H1 (cell line): ENCODE data around the gene NUBP1. TPM values are rescaled to one million over a fixed set of nuclear protein-coding genes. Genes with fewer than 3 reads are reported as not detected.

Source experiments
- CTCF ChIA-PET: fragments of 300-600 bp; sonication (Branson Sonifier 250); formaldehyde crosslinking; loops from one replicate; lab custom pipeline; 2021; ENCODE audit not compliant: partially characterized antibody; lab: Charles Lee
- POLR2A ChIA-PET: fragments of 300-600 bp; sonication (Branson Sonifier 250); formaldehyde crosslinking; loops from one replicate; lab custom pipeline; 2021; ENCODE audit warnings: inconsistent platforms; ENCODE audit not compliant: partially characterized antibody; lab: Charles Lee
- DNase-seq, 2 experiments: peaks; one replicate each; pipeline versions ENCODE4 v3.0.0 to v3.0.0-alpha.2; 2010 to 2022; ENCODE audit warnings: low spot score in 2 of 2, low read depth in 1 of 2, mixed read lengths in 1 of 2
- FAIRE-seq: peaks from 2 replicates; lab custom pipeline; 2011; peaks lifted over from hg19 to GRCh38; lab: Jason Lieb, UNC
- H2AFZ ChIP-seq: 2 replicates; pipeline ENCODE4 v1.8.1; 2012; ENCODE audit warnings: low read length, inconsistent platforms
- H2AK5ac ChIP-seq: 2 replicates; pipeline ENCODE4 v1.6.1; 2013; ENCODE audit warnings: low read depth, low read length
- H2BK120ac ChIP-seq: replicated peaks from 2 replicates; pipeline ENCODE3; 2013; ENCODE audit warnings: low read depth, low read length, inconsistent platforms
- H2BK12ac ChIP-seq: 2 replicates; pipeline ENCODE4 v1.6.1; 2013; ENCODE audit warnings: low read depth, low read length
- H2BK15ac ChIP-seq: 2 replicates; pipeline ENCODE4 v1.6.1; 2013; ENCODE audit warnings: low read length
- H2BK20ac ChIP-seq: 2 replicates; pipeline ENCODE4 v1.6.1; 2013; ENCODE audit warnings: low read length
- H2BK5ac ChIP-seq: 2 replicates; pipeline ENCODE4 v1.6.1; 2013; ENCODE audit warnings: low read depth, low read length
- H3K14ac ChIP-seq: 2 replicates; pipeline ENCODE4 v1.6.1; 2013; ENCODE audit warnings: inconsistent platforms; ENCODE audit not compliant: insufficient read length
- H3K18ac ChIP-seq: 2 replicates; pipeline ENCODE4 v1.6.1; 2013; ENCODE audit warnings: low read length; ENCODE audit errors: extremely low read depth
- H3K23ac ChIP-seq: 2 replicates; pipeline ENCODE4 v1.6.1; 2013; ENCODE audit warnings: inconsistent platforms; ENCODE audit not compliant: insufficient read length
- H3K23me2 ChIP-seq: 2 replicates; pipeline ENCODE4 v1.6.1; 2013; ENCODE audit warnings: low read depth, low read length
- H3K27ac ChIP-seq: 2 replicates; pipeline ENCODE4 v1.6.1; 2011; ENCODE audit warnings: low read depth, low read length, inconsistent platforms
- H3K27me3 ChIP-seq, 4 experiments: replicated peaks in 1 of 4; 1 replicate in 1 of 4; 2 replicates in 3 of 4; pipeline versions ENCODE4 v1.6.1 to v1.8.1; 2011 to 2013; ENCODE audit warnings: low read length in 3 of 4, mild to moderate bottlenecking in 3 of 4, inconsistent platforms in 2 of 4, mixed read lengths in 2 of 4, moderate library complexity in 1 of 4; ENCODE audit not compliant: control insufficient read depth in 3 of 4, insufficient read depth in 3 of 4; ENCODE audit errors: extremely low read depth in 1 of 4
- H3K36me3 ChIP-seq, 4 experiments: 2 replicates each; pipeline versions ENCODE4 v1.6.1 to v1.8.1; 2011 to 2013; ENCODE audit warnings: mild to moderate bottlenecking in 4 of 4, low read length in 3 of 4, moderate library complexity in 2 of 4, control low read depth in 1 of 4, inconsistent platforms in 1 of 4; ENCODE audit not compliant: insufficient read depth in 4 of 4, control insufficient read depth in 2 of 4
- H3K4ac ChIP-seq: replicated peaks from 2 replicates; pipeline ENCODE3; 2013; ENCODE audit warnings: low read length, low read depth, mixed read lengths, inconsistent platforms; ENCODE audit not compliant: insufficient read length
- H3K4me1 ChIP-seq, 4 experiments: replicated peaks in 1 of 4; 1 replicate in 1 of 4; 2 replicates in 3 of 4; pipeline versions ENCODE4 v1.6.1 to v1.8.1; 2011 to 2013; ENCODE audit warnings: low read length in 3 of 4, inconsistent platforms in 2 of 4, mixed read lengths in 1 of 4; ENCODE audit not compliant: insufficient read depth in 4 of 4, control insufficient read depth in 3 of 4
- H3K4me2 ChIP-seq, 2 experiments: 2 replicates each; pipeline versions ENCODE4 v1.6.1 to v1.8.1; 2011 to 2013; ENCODE audit warnings: low read depth in 2 of 2, low read length in 2 of 2, control low read depth in 1 of 2, inconsistent platforms in 1 of 2, mild to moderate bottlenecking in 1 of 2; ENCODE audit not compliant: insufficient read depth in 1 of 2
- H3K4me3 ChIP-seq, 4 experiments: fragments of 200-600, 300-600 bp in 1 of 4; sonication (generic), shearing (Covaris generic), sonication (Bioruptor Twin) in 1 of 4; 2 replicates each; pipeline versions ENCODE4 v1.5.1 to v1.8.1; 2011 to 2016; ENCODE audit warnings: low read length in 4 of 4, low read depth in 3 of 4, control low read depth in 2 of 4, inconsistent platforms in 2 of 4, mild to moderate bottlenecking in 2 of 4, mixed read lengths in 1 of 4, moderate library complexity in 1 of 4; ENCODE audit not compliant: insufficient read depth in 2 of 4; ENCODE audit errors: extremely low read depth in 1 of 4
- H3K56ac ChIP-seq: replicated peaks from 2 replicates; pipeline ENCODE3; 2013; ENCODE audit warnings: low read depth, mild to moderate bottlenecking, mixed read lengths, low read length, inconsistent platforms; ENCODE audit not compliant: insufficient read length
- H3K79me1 ChIP-seq: 2 replicates; pipeline ENCODE4 v1.6.1; 2013; ENCODE audit warnings: low read depth, low read length, control low read depth
- H3K79me2 ChIP-seq, 2 experiments: 2 replicates each; pipeline versions ENCODE4 v1.6.1 to v1.8.1; 2012 to 2013; ENCODE audit warnings: low read length in 2 of 2, mild to moderate bottlenecking in 2 of 2, inconsistent platforms in 1 of 2; ENCODE audit not compliant: insufficient read depth in 2 of 2, control insufficient read depth in 1 of 2
- H3K9ac ChIP-seq, 4 experiments: replicated peaks in 1 of 4; 1 replicate in 1 of 4; 2 replicates in 3 of 4; pipeline versions ENCODE4 v1.6.1 to v1.8.1; 2011 to 2013; ENCODE audit warnings: low read depth in 3 of 4, low read length in 3 of 4, control low read depth in 2 of 4, mild to moderate bottlenecking in 2 of 4, moderate library complexity in 2 of 4, inconsistent platforms in 1 of 4; ENCODE audit errors: extremely low read depth in 1 of 4
- H3K9me3 ChIP-seq, 2 experiments: 2 replicates each; pipeline versions ENCODE4 v1.6.1 to v1.8.1; 2012 to 2013; ENCODE audit warnings: mild to moderate bottlenecking in 2 of 2, moderate library complexity in 2 of 2, control low read depth in 1 of 2, inconsistent platforms in 1 of 2, low read depth in 1 of 2, low read length in 1 of 2, mixed read lengths in 1 of 2; ENCODE audit not compliant: insufficient read depth in 2 of 2
- H4K20me1 ChIP-seq, 2 experiments: replicated peaks in 1 of 2; 2 replicates each; pipeline versions ENCODE3 to v1.8.1; 2011 to 2013; ENCODE audit warnings: inconsistent platforms in 2 of 2, low read length in 2 of 2, mild to moderate bottlenecking in 1 of 2; ENCODE audit not compliant: insufficient read depth in 2 of 2, control insufficient read depth in 1 of 2
- H4K5ac ChIP-seq: 2 replicates; pipeline ENCODE4 v1.6.1; 2013; ENCODE audit warnings: low read length, low read depth, mixed read lengths, inconsistent platforms; ENCODE audit not compliant: insufficient read length
- H4K8ac ChIP-seq: 2 replicates; pipeline ENCODE4 v1.8.0; 2013; ENCODE audit warnings: mild to moderate bottlenecking, moderate library complexity, low read length, inconsistent platforms; ENCODE audit not compliant: insufficient read depth; ENCODE audit errors: extremely low read depth
- H4K91ac ChIP-seq: replicated peaks from 2 replicates; pipeline ENCODE3; 2013; ENCODE audit warnings: low read length, mixed read lengths, inconsistent platforms; ENCODE audit not compliant: insufficient read length
- CHD1 ChIP-seq: IDR thresholded peaks from 2 replicates; pipeline ENCODE4 v1.6.1; 2012; ENCODE audit warnings: low read depth, low read length, improper control_type of control experiment
- GABPA ChIP-seq: IDR thresholded peaks from 2 replicates; pipeline ENCODE4 v1.6.1; 2011; ENCODE audit warnings: mild to moderate bottlenecking, low read length, moderate library complexity, borderline replicate concordance; ENCODE audit not compliant: insufficient read depth
- HDAC2 ChIP-seq, 2 experiments: fragments of 300-600 bp in 1 of 2; sonication (generic) in 1 of 2; IDR thresholded peaks; 2 replicates each; pipeline ENCODE4 v1.6.1; 2011 to 2012; ENCODE audit warnings: low read depth in 2 of 2, low read length in 2 of 2, mild to moderate bottlenecking in 2 of 2, moderate library complexity in 2 of 2, borderline replicate concordance in 1 of 2, inconsistent platforms in 1 of 2
- KDM4A ChIP-seq: IDR thresholded peaks from one replicate; pipeline ENCODE4 v1.7.1; 2012; ENCODE audit warnings: low read depth, mild to moderate bottlenecking, moderate library complexity, low read length, inconsistent platforms; ENCODE audit not compliant: severe bottlenecking
- POLR2A ChIP-seq, 2 experiments: IDR thresholded peaks; 1 replicate in 1 of 2; 2 replicates in 1 of 2; pipeline ENCODE4 v1.6.1; 2011; ENCODE audit warnings: low read depth in 2 of 2, low read length in 2 of 2, mild to moderate bottlenecking in 2 of 2; ENCODE audit errors: control extremely low read depth in 1 of 2
- RBBP5 ChIP-seq: IDR thresholded peaks from 2 replicates; pipeline ENCODE4 v1.7.1; 2012; ENCODE audit warnings: low read depth, mild to moderate bottlenecking, inconsistent platforms, low read length, moderate library complexity, borderline replicate concordance
- YY1 ChIP-seq: IDR thresholded peaks from 2 replicates; pipeline ENCODE4 v1.6.1; 2011; ENCODE audit warnings: low read depth, mild to moderate bottlenecking, low read length
- WGBS, 2 experiments: shearing (Covaris generic) in 1 of 2; methylation state at CpG; one replicate each; pipeline versions ENCODE4 v1.1.6 to v1.1.7; 2013 to 2015; ENCODE audit warnings: low lambda C conversion rate in 2 of 2, mixed read lengths in 2 of 2, inconsistent platforms in 1 of 2, low coverage in 1 of 2, missing lambda C conversion rate in 1 of 2; ENCODE audit not compliant: insufficient replicate concordance in 2 of 2, insufficient coverage in 1 of 2, insufficient read length in 1 of 2; ENCODE audit errors: extremely low coverage in 1 of 2, missing lambda C conversion rate in 1 of 2; 5-methylcytosine and 5-hydroxymethylcytosine counted together
- polyA plus RNA-seq, 7 experiments: library from polyadenylated mRNA; depleted of rRNA in 3 of 7; stranded (reverse) in 5 of 7; unstranded in 2 of 7; fragments of >200 nt in 5 of 7; fragments of 200-250 nt in 2 of 7; gene quantifications; 1 replicate in 5 of 7; 2 replicates in 1 of 7; 4 replicates in 1 of 7; pipeline versions ENCODE4 v1.2.1 to v1.2.3, GENCODE V29; 2011 to 2013; ENCODE audit warnings: missing spikeins in 2 of 7, mixed read lengths in 2 of 7
- total RNA-seq: library from RNA; stranded (reverse); fragmentation: NEBNext Ultra II Directional; extraction: Animal tissue kit (Norgen Biotek cat#: 25700); gene quantifications from 2 replicates; pipeline ENCODE4 v1.2.1, GENCODE V29; 2021

Gene NUBP1
- total and polyA plus RNA-seq, 2 of the 8 experiments (the other 6 are each of a cell fraction or from before 2014, with no cell fraction given): 28.2 to 32.2 TPM

GRCh38 chr16:10762336-10763016 is 18.8 kb downstream of the NUBP1 start:
- Histone ChIP-seq H4K5ac (no peak overlapping the region), H3K4ac (no peak overlapping the region), H3K14ac (no peak overlapping the region), H3K79me1 (no peaks in the 10 kb centered on the region), H3K9ac (no peak overlapping the region), H4K91ac (no peak overlapping the region), H2AK5ac (no peak overlapping the region), H3K56ac (no peak overlapping the region), H2BK5ac (no peak overlapping the region), H3K4me3 (no peak overlapping the region), H3K18ac (no peak overlapping the region), H3K4me1 (no peaks in the 10 kb centered on the region), H4K20me1 (no peaks in the 10 kb centered on the region), H3K27me3 (no peaks in the 10 kb centered on the region), H3K4me2 (no peak overlapping the region)
- FAIRE-seq: no peak
- DNase-seq: no peak
- TF ChIP-seq CHD1: no peak
- TF ChIP-seq YY1: no peak
- no peak for TF ChIP-seq KDM4A
- no peak for TF ChIP-seq RBBP5
- no peak for TF ChIP-seq GABPA
- no peak for TF ChIP-seq POLR2A (IDR thresholded peaks at IDR 0.05; ENCODE audit: control extremely low read depth in 1 of 2, low read depth in 2 of 2, low read length in 2 of 2)
- TF ChIP-seq HDAC2 (IDR thresholded peaks at IDR 0.05; ENCODE audit: borderline replicate concordance in 1 of 2, low read depth in 2 of 2, low read length in 2 of 2): no peak
- TF ChIP-seq, all 59 proteins: peak for 0
- Histone ChIP-seq H2BK15ac (no peak overlapping the region), H3K27ac (no peak overlapping the region), H3K23ac (no peak overlapping the region), H3K9me3 (no peaks in the 10 kb centered on the region), H3K23me2 (no peaks in the 10 kb centered on the region), H4K8ac (no peak overlapping the region), H2BK120ac (no peak overlapping the region), H2BK20ac (no peak overlapping the region), H2AFZ (no peak overlapping the region), H2BK12ac (no peak overlapping the region), H3K79me2 (no peaks in the 10 kb centered on the region), H3K36me3 (peaks cover 0 to 41% (median 19%) of the 10 kb centered on the region in 4 experiments; a peak in 6 of 8 replicates)
- CTCF ChIA-PET: no interaction called here
- POLR2A ChIA-PET: no interaction called here
- WGBS, 2 experiments: 92% methylated on average over 19 of the region's 35 CpGs; no CpG with 5 or more reads in 1 of the 2 experiments
